ENCODE measurements around the gene GTPBP3. TPM values are rescaled to one million over a fixed set of nuclear protein-coding genes. Genes with fewer than 3 reads are reported as not detected.

The GTPBP3 gene
- total and polyA plus RNA-seq, 2 of the 8 experiments (the other 6 are each of a cell fraction or from before 2014, with no cell fraction given): 30.4 to 56.0 TPM

- Histone ChIP-seq H3K36me3 (ENCODE audit: control insufficient read depth in 2 of 4, insufficient read depth in 4 of 4, low read length in 3 of 4) (peaks cover 0 to 13% (median 2%) of the 10 kb centered on the region in 4 experiments; a peak in 4 of 8 replicates), H3K4me2 (ENCODE audit: insufficient read depth in 1 of 2, low read depth in 2 of 2, low read length in 2 of 2) (peak within 1 kb of the TSS; percentile 82 to 98), H3K27me3 (replicated peaks in 1 of 4; ENCODE audit: control insufficient read depth in 3 of 4, extremely low read depth in 1 of 4, insufficient read depth in 3 of 4, low read length in 3 of 4) (no peaks in the 10 kb centered on the region), H3K4me3 (ENCODE audit: extremely low read depth in 1 of 4, insufficient read depth in 2 of 4, low read depth in 3 of 4, low read length in 4 of 4) (peak within 1 kb of the TSS; percentile 54 to 78 (median 58)), H2BK5ac (ENCODE audit: low read depth, low read length) (no peak within 1 kb of the TSS; the same call in 1 of the 2 replicates), H3K23ac (ENCODE audit: insufficient read length) (no peak within 1 kb of the TSS), H2AFZ (ENCODE audit: low read length) (no peak within 1 kb of the TSS), H4K20me1 (replicated peaks in 1 of 2; ENCODE audit: control insufficient read depth in 1 of 2, insufficient read depth in 2 of 2, low read length in 2 of 2) (peaks cover 1 to 8% of the 10 kb centered on the region in 2 experiments), H4K91ac (replicated peaks; ENCODE audit: insufficient read length, low read length) (peak within 1 kb of the TSS; percentile 88), H3K4me1 (replicated peaks in 1 of 4; ENCODE audit: control insufficient read depth in 3 of 4, insufficient read depth in 4 of 4, low read length in 3 of 4) (peaks cover 12 to 21% (median 14%) of the 10 kb centered on the region in 4 experiments), H3K9ac (replicated peaks in 1 of 4; ENCODE audit: extremely low read depth in 1 of 4, low read depth in 3 of 4, low read length in 3 of 4) (peak within 1 kb of the TSS; percentile 2 to 63 (median 49)), H2BK120ac (replicated peaks; ENCODE audit: low read depth, low read length) (no peak within 1 kb of the TSS), H2BK20ac (ENCODE audit: low read length) (no peak within 1 kb of the TSS), H3K56ac (replicated peaks; ENCODE audit: insufficient read length, low read depth, low read length) (no peak within 1 kb of the TSS), H3K79me1 (ENCODE audit: low read depth, low read length) (peaks cover 4% of the 10 kb centered on the region), H3K27ac (ENCODE audit: low read depth, low read length) (no peak within 1 kb of the TSS), H2BK12ac (ENCODE audit: low read depth, low read length) (no peak within 1 kb of the TSS), H2BK15ac (ENCODE audit: low read length) (peak within 1 kb of the TSS; percentile 81; the same call in 1 of the 2 replicates), H3K4ac (replicated peaks; ENCODE audit: insufficient read length, low read depth, low read length) (peak within 1 kb of the TSS; percentile 75), H4K5ac (ENCODE audit: insufficient read length, low read depth, low read length) (peak within 1 kb of the TSS; percentile 47), H3K23me2 (ENCODE audit: low read depth, low read length) (peaks cover 7% of the 10 kb centered on the region), H3K79me2 (ENCODE audit: control insufficient read depth in 1 of 2, insufficient read depth in 2 of 2, low read length in 2 of 2) (peaks cover 0 to 4% of the 10 kb centered on the region in 2 experiments; a peak in 1 of 4 replicates), H3K14ac (ENCODE audit: insufficient read length) (no peak within 1 kb of the TSS), H3K9me3 (ENCODE audit: insufficient read depth in 2 of 2, low read depth in 1 of 2, low read length in 1 of 2) (no peaks in the 10 kb centered on the region; a peak in 1 of 4 replicates), H2AK5ac (ENCODE audit: low read depth, low read length) (0 out of 2 replicates have a peak within 1 kb of the TSS, but pooled peaks have one; percentile 53), H3K18ac (ENCODE audit: extremely low read depth, low read length) (peak within 1 kb of the TSS; percentile 91), H4K8ac (ENCODE audit: extremely low read depth, insufficient read depth, low read length) (no peak within 1 kb of the TSS)
- WGBS, 2 experiments (ENCODE audit: extremely low coverage in 1 of 2, insufficient coverage in 1 of 2, insufficient read length in 1 of 2, insufficient replicate concordance in 2 of 2, low coverage in 1 of 2, low lambda C conversion rate in 2 of 2, missing lambda C conversion rate in 1 of 2): 7% methylated on average over 33 of the region's 52 CpGs; no CpG with 5 or more reads in 1 of the 2 experiments
- POLR2A ChIA-PET (ENCODE audit: partially characterized antibody): interaction anchor here (1.1 to 18.5 kb wide), 6 partner anchors 12 to 88 kb away, joined by 3 to 329 read pairs (median 4); partner anchors contain the start of genes ANO8, BABAM1 and USE1
- FAIRE-seq (no peak), DNase-seq (ENCODE audit: low read depth in 1 of 2, low spot score in 2 of 2) (peak in 1 of 2 experiments; percentile 99)
- CTCF ChIA-PET (ENCODE audit: partially characterized antibody): interaction anchor here (0.7 to 3.0 kb wide), 8 partner anchors 11 to 97 kb away, joined by 3 to 29 read pairs (median 3); no protein-coding TSS in a partner anchor
- TF ChIP-seq EZH2 (IDR thresholded peaks at IDR 0.05; ENCODE audit: low read depth, low read length, severe bottlenecking) (no peak), YY1 (IDR thresholded peaks at IDR 0.05; ENCODE audit: low read depth, low read length) (peak; percentile 51; the same call in 1 of the 2 replicates), CTCF (IDR thresholded peaks at IDR 0.05; ENCODE audit: control extremely low read depth in 1 of 3, insufficient read depth in 1 of 3, low read depth in 1 of 3, low read length in 3 of 3) (peak; percentile 62 to 74 (median 69)), SP1 (IDR thresholded peaks at IDR 0.05; ENCODE audit: low read depth, low read length) (peak; percentile 98), MAFK (IDR thresholded peaks at IDR 0.05; ENCODE audit: low read depth, low read length) (no peak), BACH1 (IDR thresholded peaks at IDR 0.05; ENCODE audit: low read length) (no peak), ATF3 (IDR thresholded peaks at IDR 0.05; ENCODE audit: insufficient read depth, low read depth, low read length) (0 out of 2 replicates have a peak, but pooled peaks have one; percentile 11), CHD2 (IDR thresholded peaks at IDR 0.05; ENCODE audit: low read length) (peak; percentile 89)
Observed at GRCh38 chr19:17303167-17303939, 34.0 kb upstream of the GTPBP3 start, which contains the start of gene ABHD8. TSS of gene ABHD8 (minus strand) at chr19:17303425. CDS start at chr19:17301616, 1,809 bp downstream.
